K562 (cell line): Measurements from ENCODE around the gene LOXL3.
"Not testable (repeated sequence)": the region's sequence is repeated elsewhere in the genome, so short reads cannot be mapped to it uniquely, and the experiment has no call there.

Experiments used
- ARID1B ChIP-seq: fragments of 450-650 bp; IDR thresholded peaks from 2 replicates; pipeline ENCODE4 v1.6.1; 2016; ENCODE audit warnings: antibody characterized with exemption, mild to moderate bottlenecking, inconsistent platforms
- NR2C2 ChIP-seq, 2 experiments: fragments of 200-800 bp in 1 of 2; sonication (Bioruptor generic) in 1 of 2; sonication (generic) in 1 of 2; formaldehyde crosslinking in 1 of 2; IDR thresholded peaks; 2 replicates each; pipeline versions ENCODE4 v1.6.1 to v1.8.0; 2016 to 2022; ENCODE audit warnings: mild to moderate bottlenecking in 1 of 2, missing compliant biosample characterization in 1 of 2, missing genetic modification characterization in 1 of 2, missing genetic modification reagents in 1 of 2
- ZC3H4 ChIP-seq: sonication (generic); formaldehyde crosslinking; IDR thresholded peaks from 2 replicates; pipeline ENCODE4 v1.9.0; 2021; ENCODE audit warnings: missing genetic modification reagents, borderline replicate concordance
- TF ChIP-seq, protein P1 (sequence below): sonication (generic); formaldehyde crosslinking; IDR thresholded peaks from 2 replicates; pipeline ENCODE4 v1.9.0; 2022; ENCODE audit warnings: mild to moderate bottlenecking, missing genetic modification reagents

DNA sequence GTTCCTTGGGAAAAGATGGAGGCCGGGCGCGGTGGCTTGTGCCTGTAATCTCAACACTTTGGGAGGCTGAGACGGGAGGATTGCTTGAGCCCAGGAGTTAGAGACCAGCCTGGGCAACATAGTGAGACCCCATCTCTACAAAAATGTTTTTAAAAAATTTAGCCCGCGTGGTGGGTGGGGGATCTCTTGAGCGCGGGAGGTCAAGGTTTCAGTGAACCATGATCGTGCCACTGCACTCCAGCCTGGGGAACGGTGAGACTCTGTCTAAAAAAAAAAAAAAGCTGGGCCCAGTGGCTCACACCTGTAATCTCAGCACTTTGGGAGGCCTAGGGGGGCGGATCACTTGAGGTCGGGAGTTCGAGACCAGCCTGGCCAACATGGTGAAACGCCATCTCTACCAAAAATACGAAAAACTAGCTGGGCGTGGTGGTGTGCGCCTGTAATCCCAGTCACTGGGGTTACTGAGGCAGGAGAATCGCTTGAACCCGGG, 70.0 kb downstream of the LOXL3 start:
- not testable (repeated sequence) for TF ChIP-seq ARID1B; ZC3H4 (CRISPR knock-in tag); NR2C2 (CRISPR knock-in tag; IDR thresholded peaks at IDR 0.05); NR2C2 (tag; IDR thresholded peaks at IDR 0.05)
- TF ChIP-seq, protein P1, sequence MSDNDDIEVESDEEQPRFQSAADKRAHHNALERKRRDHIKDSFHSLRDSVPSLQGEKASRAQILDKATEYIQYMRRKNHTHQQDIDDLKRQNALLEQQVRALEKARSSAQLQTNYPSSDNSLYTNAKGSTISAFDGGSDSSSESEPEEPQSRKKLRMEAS (CRISPR knock-in tag), result not testable (repeated sequence)
